ENCODE measurements around the gene OSBPL1A.

The OSBPL1A gene

GRCh38 chr18:24396082-24396633 is 1.5 kb downstream of the OSBPL1A start:
- Histone ChIP-seq H3K79me2 (ENCODE audit: low read length) (no peaks in the 10 kb centered on the region), H4K20me1 (ENCODE audit: insufficient read depth, low read length) (no peaks in the 10 kb centered on the region), H3K4me2 (ENCODE audit: low read length) (peak overlapping the region; percentile 97), H3K9me3 (ENCODE audit: insufficient read depth, low read length) (peaks cover 4% of the 10 kb centered on the region; the same call in 1 of the 2 replicates), H3K27me3 (ENCODE audit: low read depth, low read length) (peaks cover 26% of the 10 kb centered on the region; the same call in 1 of the 2 replicates), H3K4me1 (ENCODE audit: low read length) (peaks cover 28% of the 10 kb centered on the region), H3K4me3 (ENCODE audit: low read length) (peak overlapping the region; percentile 83; the same call in 1 of the 2 replicates), H3K27ac (ENCODE audit: low read length) (no peak overlapping the region), H3K36me3 (replicated peaks; ENCODE audit: low read depth, low read length) (no peaks in the 10 kb centered on the region), H3K9ac (ENCODE audit: low read length) (no peak overlapping the region), H2AFZ (ENCODE audit: low read depth, low read length) (no peak overlapping the region)
- TF ChIP-seq EZH2phosphoT487 (IDR thresholded peaks at IDR 0.05; ENCODE audit: low read depth) (no peak), CTCF (IDR thresholded peaks at IDR 0.05; ENCODE audit: low read depth, low read length) (no peak)

GRCh38 chr18:24395049-24395795 is 2.4 kb downstream of the OSBPL1A start:
- Histone ChIP-seq H4K20me1 (ENCODE audit: insufficient read depth, low read length) (no peaks in the 10 kb centered on the region), H3K4me1 (ENCODE audit: low read length) (peaks cover 28% of the 10 kb centered on the region), H3K79me2 (ENCODE audit: low read length) (no peaks in the 10 kb centered on the region), H3K4me2 (ENCODE audit: low read length) (peak overlapping the region; percentile 25), H2AFZ (ENCODE audit: low read depth, low read length) (no peak overlapping the region), H3K4me3 (ENCODE audit: low read length) (0 out of 2 replicates have a peak overlapping the region, but pooled peaks have one; percentile 14), H3K9me3 (ENCODE audit: insufficient read depth, low read length) (peaks cover 4% of the 10 kb centered on the region; the same call in 1 of the 2 replicates), H3K27me3 (ENCODE audit: low read depth, low read length) (peaks cover 22% of the 10 kb centered on the region; the same call in 1 of the 2 replicates), H3K9ac (ENCODE audit: low read length) (no peak overlapping the region), H3K36me3 (replicated peaks; ENCODE audit: low read depth, low read length) (no peaks in the 10 kb centered on the region), H3K27ac (ENCODE audit: low read length) (no peak overlapping the region)
- TF ChIP-seq EZH2phosphoT487 (IDR thresholded peaks at IDR 0.05; ENCODE audit: low read depth) (no peak), CTCF (IDR thresholded peaks at IDR 0.05; ENCODE audit: low read depth, low read length) (no peak)

GRCh38 chr18:24388957-24389356 is 8.7 kb downstream of the OSBPL1A start:
- no peak overlapping the region for H2AFZ ChIP-seq (ENCODE audit: low read depth, low read length)
- no peaks in the 10 kb centered on the region for H3K36me3 ChIP-seq (replicated peaks; ENCODE audit: low read depth, low read length)
- no peaks in the 10 kb centered on the region for H3K9me3 ChIP-seq (ENCODE audit: insufficient read depth, low read length)
- no peak overlapping the region for H3K27ac ChIP-seq (ENCODE audit: low read length)
- H4K20me1 ChIP-seq (ENCODE audit: insufficient read depth, low read length), result no peaks in the 10 kb centered on the region
- H3K27me3 ChIP-seq (ENCODE audit: low read depth, low read length), result 0 out of 2 replicates have a peak, but pooled peaks cover 4% of the 10 kb centered on the region
- H3K4me1 ChIP-seq (ENCODE audit: low read length), result no peaks in the 10 kb centered on the region
- TF ChIP-seq CTCF (IDR thresholded peaks at IDR 0.05; ENCODE audit: low read depth, low read length) (no peak), EZH2phosphoT487 (IDR thresholded peaks at IDR 0.05; ENCODE audit: low read depth) (no peak)
- no peak overlapping the region for H3K4me2 ChIP-seq (ENCODE audit: low read length)
- H3K79me2 ChIP-seq (ENCODE audit: low read length), result no peaks in the 10 kb centered on the region
- no peak overlapping the region for H3K4me3 ChIP-seq (ENCODE audit: low read length)
- H3K9ac ChIP-seq (ENCODE audit: low read length), result no peak overlapping the region

GRCh38 chr18:24386681-24387080 is 10.9 kb downstream of the OSBPL1A start:
- no peaks in the 10 kb centered on the region for H4K20me1 ChIP-seq (ENCODE audit: insufficient read depth, low read length)
- no peaks in the 10 kb centered on the region for H3K27me3 ChIP-seq (ENCODE audit: low read depth, low read length)
- TF ChIP-seq CTCF (IDR thresholded peaks at IDR 0.05; ENCODE audit: low read depth, low read length) (no peak), EZH2phosphoT487 (IDR thresholded peaks at IDR 0.05; ENCODE audit: low read depth) (no peak)
- no peaks in the 10 kb centered on the region for H3K79me2 ChIP-seq (ENCODE audit: low read length)
- no peaks in the 10 kb centered on the region for H3K4me1 ChIP-seq (ENCODE audit: low read length)
- no peak overlapping the region for H3K4me2 ChIP-seq (ENCODE audit: low read length)
- no peaks in the 10 kb centered on the region for H3K36me3 ChIP-seq (replicated peaks; ENCODE audit: low read depth, low read length)
- H3K9ac ChIP-seq (ENCODE audit: low read length), result no peak overlapping the region
- no peak overlapping the region for H2AFZ ChIP-seq (ENCODE audit: low read depth, low read length)
- H3K4me3 ChIP-seq (ENCODE audit: low read length), result no peak overlapping the region
- H3K9me3 ChIP-seq (ENCODE audit: insufficient read depth, low read length), result no peaks in the 10 kb centered on the region
- H3K27ac ChIP-seq (ENCODE audit: low read length), result no peak overlapping the region

All from OCI-LY3 (cell line).